RWPE1 (cell line): Measurements from ENCODE around the gene INPP5A.
A peak's percentile ranks its signal among the peaks of the same experiment; 100 is the strongest.

Experiments used
- CTCF ChIA-PET: fragments of 350-600 bp; sonication (Branson Sonifier 250); formaldehyde crosslinking; extraction: SDS; loops from one replicate; lab custom pipeline; 2021; lab: Yijun Ruan, JAX
- POLR2A ChIA-PET: fragments of 400-600 bp; formaldehyde crosslinking; extraction: SDS; loops from one replicate; lab custom pipeline; 2020; ENCODE audit warnings: antibody characterized with exemption; ENCODE audit not compliant: low non-redundant PET; lab: Yijun Ruan, JAX
- DNase-seq: peaks from one replicate; pipeline ENCODE4 v3.0.0; 2012; ENCODE audit warnings: low spot score
- H3K27ac ChIP-seq: fragments of 450-650 bp; 2 replicates; pipeline ENCODE4 v1.5.1; 2017
- TF ChIP-seq, protein P1 (sequence below): fragments of 450-650 bp; conservative IDR thresholded peaks from 2 replicates; pipeline ENCODE4 v1.5.1; 2017; ENCODE audit warnings: low read depth, mild to moderate bottlenecking

INPP5A gene

DNA sequence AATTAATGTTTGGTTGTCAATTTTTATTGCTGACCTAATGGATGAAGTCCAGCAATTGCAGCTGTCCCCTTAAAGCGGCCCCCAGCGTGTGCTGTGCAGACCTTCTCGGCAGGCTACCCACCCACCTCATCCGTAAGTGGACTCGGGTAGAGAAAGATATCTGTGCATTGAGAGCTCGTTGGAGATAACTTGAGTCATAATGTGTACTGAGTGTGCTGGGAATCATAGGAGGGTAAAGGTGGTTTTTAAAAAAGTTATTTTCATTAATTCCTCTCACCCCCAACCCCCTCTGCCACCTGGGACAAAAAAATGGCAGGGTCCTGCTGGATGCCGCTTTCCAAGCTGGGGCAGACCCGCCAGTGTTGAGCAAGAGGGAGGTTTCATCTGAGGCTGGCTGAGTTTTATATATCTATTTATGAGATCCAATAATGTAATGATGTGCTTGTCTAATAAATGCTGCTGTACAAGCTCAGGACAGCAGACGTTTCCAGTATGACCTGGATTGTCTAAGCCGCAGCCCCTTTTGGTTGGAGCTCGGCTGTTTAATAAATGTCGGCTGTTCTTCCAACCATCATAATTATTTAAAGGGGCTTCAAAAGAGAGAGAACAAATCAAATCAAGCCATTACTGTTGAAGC is 129.2 kb downstream of the INPP5A start:
- CTCF ChIA-PET = interaction anchor here (1.0 to 1.4 kb wide), 2 partner anchors 12 kb away, joined by 3 to 4 read pairs; no protein-coding TSS in a partner anchor

DNA sequence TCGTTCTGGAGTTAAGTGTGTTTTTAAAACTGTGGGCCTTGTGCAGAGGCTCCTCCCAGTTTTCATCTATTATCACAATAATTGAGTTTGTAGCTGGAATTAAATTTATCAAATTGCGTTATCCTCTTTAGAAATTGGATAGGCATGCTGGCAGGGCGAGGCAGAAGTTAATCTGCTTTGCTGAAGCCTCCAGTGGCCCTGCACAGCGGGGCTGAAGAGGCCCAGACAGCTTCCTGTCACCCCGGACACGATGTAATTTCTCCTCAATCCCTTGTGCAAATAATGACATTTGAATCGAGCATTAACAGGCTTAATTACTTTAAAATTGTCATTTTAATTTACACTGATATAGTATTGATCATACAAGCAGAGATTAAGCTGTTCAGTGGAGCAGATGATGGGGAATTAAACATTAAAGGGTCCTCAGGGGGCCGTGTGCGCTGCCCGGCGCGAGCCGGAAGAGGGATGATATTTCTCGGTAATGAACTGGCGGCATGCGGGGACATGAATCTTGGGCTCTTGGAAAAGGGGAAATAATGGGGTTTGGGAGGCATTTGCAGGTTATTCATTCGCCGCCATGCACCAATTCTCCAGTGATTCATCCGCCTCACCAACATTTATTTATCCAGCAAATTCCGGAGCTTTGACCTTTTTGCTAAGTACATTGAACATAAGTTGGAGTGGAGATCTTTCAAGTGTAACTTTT is 129.9 kb downstream of the INPP5A start:
- TF ChIP-seq, protein P1, sequence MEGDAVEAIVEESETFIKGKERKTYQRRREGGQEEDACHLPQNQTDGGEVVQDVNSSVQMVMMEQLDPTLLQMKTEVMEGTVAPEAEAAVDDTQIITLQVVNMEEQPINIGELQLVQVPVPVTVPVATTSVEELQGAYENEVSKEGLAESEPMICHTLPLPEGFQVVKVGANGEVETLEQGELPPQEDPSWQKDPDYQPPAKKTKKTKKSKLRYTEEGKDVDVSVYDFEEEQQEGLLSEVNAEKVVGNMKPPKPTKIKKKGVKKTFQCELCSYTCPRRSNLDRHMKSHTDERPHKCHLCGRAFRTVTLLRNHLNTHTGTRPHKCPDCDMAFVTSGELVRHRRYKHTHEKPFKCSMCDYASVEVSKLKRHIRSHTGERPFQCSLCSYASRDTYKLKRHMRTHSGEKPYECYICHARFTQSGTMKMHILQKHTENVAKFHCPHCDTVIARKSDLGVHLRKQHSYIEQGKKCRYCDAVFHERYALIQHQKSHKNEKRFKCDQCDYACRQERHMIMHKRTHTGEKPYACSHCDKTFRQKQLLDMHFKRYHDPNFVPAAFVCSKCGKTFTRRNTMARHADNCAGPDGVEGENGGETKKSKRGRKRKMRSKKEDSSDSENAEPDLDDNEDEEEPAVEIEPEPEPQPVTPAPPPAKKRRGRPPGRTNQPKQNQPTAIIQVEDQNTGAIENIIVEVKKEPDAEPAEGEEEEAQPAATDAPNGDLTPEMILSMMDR = no peak
- POLR2A ChIA-PET = no interaction called here
- CTCF ChIA-PET = interaction anchor here (0.5 to 1.4 kb wide), 2 partner anchors 11 to 246 kb away, joined by 4 read pairs; no protein-coding TSS in a partner anchor
- H3K27ac ChIP-seq = no peak overlapping the region
- DNase-seq = no peak

More for the DNA sequence above, 129.2 kb downstream of the INPP5A start:
- peak overlapping the region; percentile 77 for H3K27ac ChIP-seq
- no peak for DNase-seq
- TF ChIP-seq, protein P1 = no peak
- POLR2A ChIA-PET = no interaction called here

DNA sequence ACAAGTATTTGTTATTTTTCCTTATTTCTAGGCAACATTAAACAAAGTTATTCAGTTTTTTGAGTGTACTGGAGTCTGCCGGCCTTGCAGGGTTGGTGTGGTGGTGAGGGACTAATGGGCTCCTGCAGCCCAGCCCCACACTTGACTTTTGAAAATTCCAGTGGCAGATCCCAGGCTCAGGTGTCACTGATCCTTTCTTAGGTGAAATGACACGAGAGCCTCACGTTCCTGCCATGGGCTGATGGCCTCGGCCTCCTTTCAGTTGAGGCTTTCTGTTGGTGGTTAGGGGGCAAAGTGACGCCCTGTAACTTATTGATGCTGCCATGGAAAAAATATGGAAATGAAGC is 130.4 kb downstream of the INPP5A start:
- no peak overlapping the region for H3K27ac ChIP-seq
- TF ChIP-seq, protein P1 = no peak
- ChIA-PET CTCF (interaction anchor here (0.5 kb wide), 1 partner anchor 246 kb away, joined by 4 read pairs; no protein-coding TSS in a partner anchor), POLR2A (no interaction called here)
- no peak for DNase-seq

DNA sequence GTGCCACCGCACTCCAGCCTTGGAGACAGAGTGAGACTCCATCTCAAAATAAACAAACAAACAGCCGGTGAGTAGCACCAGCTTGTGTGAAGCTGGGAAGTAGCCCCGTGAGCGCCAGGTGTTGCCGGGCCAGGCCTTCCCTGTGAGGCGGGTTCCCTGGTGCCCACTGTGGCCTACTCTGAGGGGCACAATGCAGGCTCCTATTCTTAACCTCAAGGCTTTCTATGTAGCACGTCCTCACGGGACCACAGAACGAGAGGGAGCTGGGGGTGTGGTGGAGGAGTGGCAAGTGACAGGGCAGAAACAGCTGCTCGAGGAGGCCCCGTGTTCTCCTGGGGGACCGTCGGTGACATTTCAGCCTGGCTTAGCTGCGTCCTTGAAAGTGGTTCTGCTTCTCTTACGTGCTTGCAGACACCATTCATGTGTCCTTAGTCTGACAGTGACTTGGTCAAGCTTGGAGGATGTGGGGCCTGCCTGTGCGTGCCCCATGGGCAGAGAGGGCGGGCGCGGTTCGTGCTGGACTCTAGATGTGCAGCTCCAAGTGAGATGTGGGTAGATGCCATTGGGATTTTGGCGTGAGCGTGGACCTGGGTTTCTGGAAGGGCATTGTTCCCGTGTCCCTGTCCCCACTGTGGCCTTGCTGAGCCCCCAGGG is 131.7 kb downstream of the INPP5A start:
- POLR2A ChIA-PET = no interaction called here
- no peak for DNase-seq
- CTCF ChIA-PET = interaction anchor here (1.6 kb wide), 1 partner anchor 15 kb away, joined by 3 read pairs; no protein-coding TSS in a partner anchor
- TF ChIP-seq, protein P1 = no peak
- H3K27ac ChIP-seq = peak overlapping the region; percentile 28; the same call in 1 of the 2 replicates

DNA sequence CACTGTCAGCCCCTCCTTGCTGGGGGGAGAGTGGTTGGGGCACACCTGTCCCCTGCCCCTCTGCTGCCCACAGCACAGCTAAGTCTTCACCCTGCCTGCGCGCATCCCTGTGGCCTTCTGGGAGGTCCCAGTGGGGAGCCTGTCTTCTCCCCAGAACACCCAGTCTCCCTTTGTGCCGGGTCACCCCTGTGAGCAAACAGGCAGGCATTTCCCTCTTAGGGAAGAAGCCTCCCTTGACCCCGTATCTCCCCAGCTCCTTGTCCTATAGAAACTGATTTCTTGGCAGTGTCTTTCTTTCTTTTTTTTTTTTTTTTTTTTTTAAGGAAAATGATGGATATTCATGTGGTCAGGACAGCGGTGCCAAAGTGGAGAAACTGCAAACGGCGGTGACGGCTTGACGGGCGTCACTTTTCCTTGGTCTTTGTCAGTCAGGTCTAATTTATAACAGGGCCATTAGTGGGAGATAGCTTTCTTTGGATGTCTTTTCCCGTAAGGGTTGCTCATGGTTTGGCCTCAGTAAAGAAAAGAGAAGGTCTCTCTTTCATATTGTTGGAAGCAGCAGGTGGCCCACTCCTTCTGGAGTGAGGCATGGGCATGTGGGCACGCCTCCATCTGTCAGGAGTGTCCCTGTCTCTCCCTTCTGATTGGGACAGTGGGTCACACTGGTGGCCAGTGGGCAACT is 133.1 kb downstream of the INPP5A start:
- TF ChIP-seq, protein P1 = no peak
- ChIA-PET POLR2A (no interaction called here), CTCF (interaction anchor here (1.6 kb wide), 1 partner anchor 16 kb away, joined by 3 read pairs; no protein-coding TSS in a partner anchor)
- no peak overlapping the region for H3K27ac ChIP-seq
- DNase-seq = no peak
